Prostate gland (tissue), 2 donors: ENCODE data around the gene FAM120B. TPM values are rescaled to one million over a fixed set of nuclear protein-coding genes. Genes with fewer than 3 reads are reported as not detected.
"Not testable (repeated sequence)": the region's sequence is repeated elsewhere in the genome, so short reads cannot be mapped to it uniquely, and the experiment has no call there.

Experiments used
- DNase-seq: peaks from one replicate; pipeline ENCODE4 v3.0.0-alpha.2; 2019; ENCODE audit warnings: low spot score
- H3K27ac ChIP-seq, 2 donors: fragments of 200-600 bp; sonication (generic); 2 replicates each; pipeline ENCODE4 v1.5.1; 2017 to 2019
- H3K27me3 ChIP-seq: fragments of 200-600 bp; sonication (generic); replicated peaks from 2 replicates; pipeline ENCODE4 v1.5.1; 2019; ENCODE audit not compliant: insufficient read depth
- H3K36me3 ChIP-seq, 2 donors: fragments of 200-600 bp; sonication (generic); 1 replicate in 1 of 2; 2 replicates in 1 of 2; pipeline versions ENCODE4 v1.5.1 to v1.8.1; 2017 to 2019
- H3K4me1 ChIP-seq: fragments of 200-600 bp; sonication (generic); replicated peaks from 2 replicates; pipeline ENCODE4 v1.5.1; 2019
- H3K4me3 ChIP-seq, 2 donors: fragments of 200-600 bp; sonication (generic); 2 replicates each; pipeline ENCODE4 v1.5.1; 2017 to 2019
- H3K9me3 ChIP-seq: fragments of 200-600 bp; sonication (generic); 2 replicates; pipeline ENCODE4 v1.5.1; 2017
- POLR2A ChIP-seq: fragments of 450-650 bp; IDR thresholded peaks from one replicate; pipeline ENCODE4 v1.6.1; 2016; ENCODE audit warnings: antibody characterized with exemption, mild to moderate bottlenecking
- POLR2AphosphoS5 ChIP-seq: sonication (generic); formaldehyde crosslinking; IDR thresholded peaks from one replicate; pipeline ENCODE4 v1.6.1; 2017; ENCODE audit warnings: antibody characterized with exemption
- WGBS: methylation state at CpG from one replicate; pipeline ENCODE4 v1.1.5; 2018; 5-methylcytosine and 5-hydroxymethylcytosine counted together
- intact Hi-C: fragments of 100-400 bp; cut with DNase I; formaldehyde crosslinking; loops from one replicate; pipeline ENCODE4 v1.14.2; 2022
- total RNA-seq, 2 donors: library from RNA; depleted of rRNA; stranded (reverse); fragments of >200 nt; gene quantifications; one replicate each; pipeline ENCODE4 v1.1.0, GENCODE V29; 2016
- TF ChIP-seq, protein P1 (sequence below), 4 experiments: fragments of 200-600 bp in 2 of 4; fragments of 450-650 bp in 2 of 4; sonication (generic) in 2 of 4; IDR thresholded peaks; 1 replicate in 3 of 4; 2 replicates in 1 of 4; pipeline ENCODE4 v1.5.1; 2016 to 2019; ENCODE audit warnings: antibody characterized with exemption in 4 of 4, mild to moderate bottlenecking in 2 of 4, moderate library complexity in 2 of 4

The FAM120B gene
- total RNA-seq, 2 donors from 2014 or later, result 28.8 to 45.0 TPM

DNA sequence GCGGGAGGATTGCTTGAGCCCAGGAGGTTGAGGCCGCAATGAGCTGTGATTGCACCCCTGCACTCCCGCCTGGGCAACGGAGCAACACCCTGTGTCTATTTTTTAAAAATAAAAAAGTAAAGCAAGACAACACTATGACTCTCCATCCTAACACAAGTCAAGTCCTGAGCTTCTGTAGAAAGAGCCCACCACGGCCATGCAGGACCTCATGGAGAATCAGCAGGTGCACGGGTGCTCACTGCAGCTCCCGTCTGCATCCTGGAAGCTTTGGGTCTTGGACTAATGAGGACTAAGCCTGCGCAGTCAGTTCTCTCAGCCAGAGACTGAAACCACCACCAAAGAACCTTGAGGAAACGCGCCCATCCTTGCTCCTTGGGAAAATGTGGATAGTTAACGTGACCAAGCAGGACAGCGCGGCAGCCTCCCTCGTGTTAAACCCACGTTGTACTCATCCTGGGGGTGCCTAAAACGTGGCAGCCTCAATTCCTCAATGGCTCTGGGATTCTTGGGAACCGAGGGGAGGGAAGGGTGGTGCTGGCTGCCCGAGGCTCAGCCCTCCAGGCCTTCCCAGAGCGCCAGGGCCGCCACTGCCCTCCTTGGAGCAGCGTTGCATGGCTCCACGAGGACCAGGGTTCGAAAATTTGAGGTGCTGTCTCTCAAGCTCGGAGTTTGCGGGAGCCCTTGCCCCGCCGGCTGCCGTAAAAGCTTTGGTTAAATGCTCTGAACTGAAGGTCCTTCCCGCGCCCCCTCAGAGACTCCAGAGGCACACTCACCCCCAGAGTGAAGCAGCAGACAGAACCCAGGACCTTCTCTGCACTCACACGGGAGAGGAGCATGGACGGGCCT lies 44.7 kb upstream of the FAM120B start:
- Histone ChIP-seq H3K27me3 (no peaks in the 10 kb centered on the region), H3K36me3 (no peaks in the 10 kb centered on the region), H3K9me3 (no peaks in the 10 kb centered on the region), H3K4me3 (no peak overlapping the region), H3K4me1 (no peaks in the 10 kb centered on the region), H3K27ac (no peak overlapping the region)
- intact Hi-C loops, result no loop called here
- 89% methylated on average over 32 of the region's 32 CpGs for WGBS
- TF ChIP-seq, protein P1, sequence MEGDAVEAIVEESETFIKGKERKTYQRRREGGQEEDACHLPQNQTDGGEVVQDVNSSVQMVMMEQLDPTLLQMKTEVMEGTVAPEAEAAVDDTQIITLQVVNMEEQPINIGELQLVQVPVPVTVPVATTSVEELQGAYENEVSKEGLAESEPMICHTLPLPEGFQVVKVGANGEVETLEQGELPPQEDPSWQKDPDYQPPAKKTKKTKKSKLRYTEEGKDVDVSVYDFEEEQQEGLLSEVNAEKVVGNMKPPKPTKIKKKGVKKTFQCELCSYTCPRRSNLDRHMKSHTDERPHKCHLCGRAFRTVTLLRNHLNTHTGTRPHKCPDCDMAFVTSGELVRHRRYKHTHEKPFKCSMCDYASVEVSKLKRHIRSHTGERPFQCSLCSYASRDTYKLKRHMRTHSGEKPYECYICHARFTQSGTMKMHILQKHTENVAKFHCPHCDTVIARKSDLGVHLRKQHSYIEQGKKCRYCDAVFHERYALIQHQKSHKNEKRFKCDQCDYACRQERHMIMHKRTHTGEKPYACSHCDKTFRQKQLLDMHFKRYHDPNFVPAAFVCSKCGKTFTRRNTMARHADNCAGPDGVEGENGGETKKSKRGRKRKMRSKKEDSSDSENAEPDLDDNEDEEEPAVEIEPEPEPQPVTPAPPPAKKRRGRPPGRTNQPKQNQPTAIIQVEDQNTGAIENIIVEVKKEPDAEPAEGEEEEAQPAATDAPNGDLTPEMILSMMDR (IDR thresholded peaks at IDR 0.05), result no peak
- TF ChIP-seq POLR2AphosphoS5, result no peak
- DNase-seq, result no peak

DNA sequence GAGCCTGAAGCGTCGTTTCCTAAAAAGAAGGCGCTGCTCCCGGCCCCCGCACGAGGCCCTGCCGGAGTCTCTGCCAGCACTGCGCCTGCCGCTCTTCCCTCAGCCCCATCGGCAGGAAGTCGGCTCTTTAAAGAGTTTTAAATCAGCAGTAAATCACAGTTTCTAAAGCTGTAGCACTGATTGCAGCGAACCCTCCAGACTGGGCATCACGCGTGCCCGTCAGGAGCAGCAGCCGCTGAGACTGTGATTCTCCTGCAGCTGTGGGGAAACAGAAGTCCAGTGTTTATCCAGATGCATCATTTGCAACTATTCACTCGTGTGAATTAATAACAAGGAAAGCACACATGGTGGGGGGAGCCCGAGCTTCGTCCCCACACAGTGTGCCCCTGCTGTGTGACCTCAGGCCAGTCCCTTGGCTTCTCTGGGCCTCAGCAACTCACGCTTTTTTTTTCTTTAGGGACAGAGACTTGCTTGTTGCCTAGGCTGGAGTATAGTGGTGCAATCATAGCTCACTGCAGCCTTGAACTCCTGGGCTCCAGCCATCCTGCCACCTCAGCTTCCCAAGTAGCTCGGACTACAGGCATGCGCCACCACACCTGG lies 44.0 kb upstream of the FAM120B start:
- TF ChIP-seq POLR2AphosphoS5 (no peak), POLR2A (no peak)
- TF ChIP-seq, protein P1 (IDR thresholded peaks at IDR 0.05), result no peak
- no peaks in the 10 kb centered on the region for H3K27me3 ChIP-seq
- intact Hi-C loops, result no loop called here
- H3K4me1 ChIP-seq, result no peaks in the 10 kb centered on the region
- 72% methylated on average over 22 of the region's 22 CpGs for WGBS
- H3K9me3 ChIP-seq, result no peaks in the 10 kb centered on the region
- H3K4me3 ChIP-seq, result no peak overlapping the region
- no peak for DNase-seq
- H3K27ac ChIP-seq, result no peak overlapping the region
- H3K36me3 ChIP-seq, result no peaks in the 10 kb centered on the region

DNA sequence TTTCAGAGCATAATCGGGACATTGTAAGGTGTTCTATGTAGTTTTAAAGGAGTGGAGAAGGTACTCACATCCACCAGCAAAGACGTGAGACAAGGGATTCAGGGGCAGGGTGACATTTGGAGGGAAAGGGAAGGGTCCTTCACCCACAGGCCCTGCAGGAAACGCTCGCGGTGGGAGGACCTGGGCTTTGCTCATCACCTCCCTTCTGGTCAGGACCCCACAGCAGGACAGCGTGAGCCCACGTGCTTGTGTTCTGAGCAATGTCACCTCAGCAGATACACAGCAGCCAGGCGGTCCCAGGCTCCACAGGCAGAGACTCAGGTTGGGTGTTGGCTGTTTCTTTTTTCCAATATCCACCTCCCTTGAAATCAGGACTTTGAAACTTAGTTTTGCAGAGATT lies 43.1 kb upstream of the FAM120B start:
- intact Hi-C loops, result no loop called here
- no peak for DNase-seq

DNA sequence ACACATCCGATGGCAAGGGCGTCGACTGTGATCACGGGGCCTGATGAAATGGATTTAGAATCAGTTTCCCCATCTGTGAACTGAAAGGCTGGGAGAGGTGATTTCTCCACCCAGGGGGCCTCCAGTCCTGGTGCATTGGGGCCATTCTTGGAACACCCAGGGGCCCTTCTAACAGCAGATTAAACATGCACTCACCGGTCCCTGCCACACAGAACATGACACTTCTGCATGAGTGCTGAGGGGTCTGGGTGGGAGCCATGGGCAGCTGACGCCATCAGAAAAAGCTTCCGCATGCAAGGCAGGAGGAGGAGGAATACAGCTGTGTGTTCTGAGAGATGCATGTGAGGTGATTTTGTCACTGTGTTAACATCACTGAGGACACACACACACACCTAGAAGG lies 42.5 kb upstream of the FAM120B start:
- no peaks in the 10 kb centered on the region for H3K27me3 ChIP-seq
- no peak for DNase-seq
- 92% methylated on average over 7 of the region's 7 CpGs for WGBS
- intact Hi-C loops, result no loop called here
- TF ChIP-seq POLR2A (no peak), POLR2AphosphoS5 (no peak)
- TF ChIP-seq, protein P1 (IDR thresholded peaks at IDR 0.05), result no peak
- H3K36me3 ChIP-seq, result no peaks in the 10 kb centered on the region
- no peaks in the 10 kb centered on the region for H3K9me3 ChIP-seq
- no peak overlapping the region for H3K4me3 ChIP-seq
- no peak overlapping the region for H3K27ac ChIP-seq
- H3K4me1 ChIP-seq, result no peaks in the 10 kb centered on the region

More for the DNA sequence above, 43.1 kb upstream of the FAM120B start:
- Histone ChIP-seq H3K4me3 (no peak overlapping the region), H3K27me3 (no peaks in the 10 kb centered on the region), H3K36me3 (no peaks in the 10 kb centered on the region), H3K4me1 (no peaks in the 10 kb centered on the region), H3K9me3 (no peaks in the 10 kb centered on the region), H3K27ac (no peak overlapping the region)
- TF ChIP-seq POLR2A, result no peak
- TF ChIP-seq, protein P1 (IDR thresholded peaks at IDR 0.05), result no peak
- no peak for TF ChIP-seq POLR2AphosphoS5
- 83% methylated on average over 8 of the region's 8 CpGs for WGBS

DNA sequence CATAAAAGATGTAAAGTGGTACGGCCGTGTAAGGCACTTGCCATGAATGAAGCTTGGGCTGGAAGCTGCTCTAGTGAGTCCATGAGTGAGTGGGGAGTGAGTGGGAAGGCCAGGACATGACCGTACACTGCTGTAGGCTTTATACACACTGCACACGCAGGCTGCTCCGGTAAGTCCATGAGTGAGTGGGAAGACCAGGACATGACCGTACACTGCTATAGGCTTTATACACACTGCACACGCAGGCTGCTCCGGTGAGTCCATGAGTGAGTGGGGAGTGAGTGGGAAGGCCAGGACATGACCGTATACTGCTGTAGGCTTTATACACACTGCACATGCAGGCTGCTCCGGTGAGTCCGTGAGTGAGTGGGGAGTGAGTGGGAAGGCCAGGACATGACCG lies 41.9 kb upstream of the FAM120B start:
- H3K4me3 ChIP-seq, DNase-seq, intact Hi-C loops, H3K27me3 ChIP-seq, H3K4me1 ChIP-seq, H3K36me3 ChIP-seq, H3K9me3 ChIP-seq, H3K27ac ChIP-seq: not testable (repeated sequence)
- WGBS, result 90% methylated on average over 10 of the region's 12 CpGs
